H9 (cell line): ENCODE results near the gene CDR2L. TPM values are rescaled to one million over a fixed set of nuclear protein-coding genes. Genes with fewer than 3 reads are reported as not detected.

ENCODE experiments used
- DNase-seq: peaks from one replicate; pipeline ENCODE4 v3.0.0-alpha.2; 2017
- H2AFZ ChIP-seq: one replicate; pipeline ENCODE4 v1.6.1; 2013; ENCODE audit warnings: mild to moderate bottlenecking, low read length, control low read depth, moderate library complexity
- H2AK5ac ChIP-seq: 2 replicates; pipeline ENCODE4 v1.6.1; 2013; ENCODE audit warnings: low read length, control low read depth, mixed read lengths; ENCODE audit not compliant: insufficient read length
- H2BK120ac ChIP-seq: one replicate; pipeline ENCODE4 v1.6.1; 2013; ENCODE audit warnings: low read depth, mild to moderate bottlenecking, low read length, control low read depth, inconsistent platforms; ENCODE audit not compliant: poor library complexity, severe bottlenecking
- H2BK12ac ChIP-seq: 2 replicates; pipeline ENCODE4 v1.6.1; 2013; ENCODE audit warnings: low read length, control low read depth, mixed read lengths, low read depth; ENCODE audit not compliant: insufficient read length
- H2BK15ac ChIP-seq: 2 replicates; pipeline ENCODE4 v1.6.1; 2013; ENCODE audit warnings: low read depth, low read length, control low read depth
- H2BK20ac ChIP-seq: one replicate; pipeline ENCODE4 v1.6.1; 2013; ENCODE audit warnings: low read depth, mild to moderate bottlenecking, low read length, control low read depth, inconsistent platforms; ENCODE audit not compliant: poor library complexity, severe bottlenecking
- H2BK5ac ChIP-seq: 2 replicates; pipeline ENCODE4 v1.6.1; 2013; ENCODE audit warnings: low read length, control low read depth, mixed read lengths; ENCODE audit not compliant: insufficient read length
- H3K14ac ChIP-seq: 2 replicates; pipeline ENCODE4 v1.6.1; 2013; ENCODE audit warnings: low read length, control low read depth; ENCODE audit not compliant: insufficient read depth
- H3K18ac ChIP-seq: 2 replicates; pipeline ENCODE4 v1.6.1; 2013; ENCODE audit warnings: low read depth, mild to moderate bottlenecking, mixed read lengths, low read length, control low read depth; ENCODE audit not compliant: insufficient read length
- H3K23ac ChIP-seq: 2 replicates; pipeline ENCODE4 v1.6.1; 2013; ENCODE audit warnings: low read length, control low read depth, mixed read lengths, low read depth; ENCODE audit not compliant: insufficient read length
- H3K23me2 ChIP-seq: 2 replicates; pipeline ENCODE4 v1.6.1; 2013; ENCODE audit warnings: low read depth, mild to moderate bottlenecking, mixed read lengths, low read length, control low read depth; ENCODE audit not compliant: insufficient read length, poor library complexity, severe bottlenecking
- H3K27ac ChIP-seq: 2 replicates; pipeline ENCODE4 v1.5.1; 2013; ENCODE audit warnings: low read length, control low read depth, mixed read lengths, low read depth; ENCODE audit not compliant: insufficient read length
- H3K27me3 ChIP-seq: 2 replicates; pipeline ENCODE4 v1.6.1; 2013; ENCODE audit warnings: low read length, control low read depth, inconsistent platforms; ENCODE audit not compliant: insufficient read depth
- H3K4ac ChIP-seq: 2 replicates; pipeline ENCODE4 v1.6.1; 2013; ENCODE audit warnings: low read depth, mild to moderate bottlenecking, control low read depth, inconsistent platforms, low read length, moderate library complexity
- H3K4me1 ChIP-seq: 2 replicates; pipeline ENCODE4 v1.6.1; 2013; ENCODE audit warnings: low read length, control low read depth, inconsistent platforms; ENCODE audit not compliant: insufficient read depth
- H3K4me2 ChIP-seq: 2 replicates; pipeline ENCODE4 v1.6.1; 2013; ENCODE audit warnings: low read length, control low read depth, mixed read lengths; ENCODE audit not compliant: insufficient read length, insufficient read depth
- H3K56ac ChIP-seq: 2 replicates; pipeline ENCODE4 v1.6.1; 2013; ENCODE audit warnings: low read depth, mild to moderate bottlenecking, mixed read lengths, low read length, control low read depth; ENCODE audit not compliant: insufficient read length
- H3K79me1 ChIP-seq: 2 replicates; pipeline ENCODE4 v1.6.1; 2013; ENCODE audit warnings: low read depth, mild to moderate bottlenecking, moderate library complexity, low read length, control low read depth, inconsistent platforms; ENCODE audit not compliant: insufficient read depth, poor library complexity, severe bottlenecking
- H3K79me2 ChIP-seq: 2 replicates; pipeline ENCODE4 v1.6.1; 2013; ENCODE audit warnings: low read length, control low read depth, inconsistent platforms; ENCODE audit not compliant: insufficient read depth
- H3K9ac ChIP-seq: 2 replicates; pipeline ENCODE4 v1.6.1; 2013; ENCODE audit warnings: low read length, control low read depth, mixed read lengths; ENCODE audit not compliant: insufficient read length; ENCODE audit errors: extremely low read depth
- H3K9me3 ChIP-seq: one replicate; pipeline ENCODE4 v1.6.1; 2013; ENCODE audit warnings: low read depth, low read length, inconsistent platforms; ENCODE audit not compliant: control insufficient read depth
- H3T11ph ChIP-seq: one replicate; pipeline ENCODE4 v1.6.1; 2013; ENCODE audit warnings: mild to moderate bottlenecking, low read length, control low read depth, inconsistent platforms
- H4K20me1 ChIP-seq: one replicate; pipeline ENCODE4 v1.6.1; 2013; ENCODE audit not compliant: control insufficient read depth, insufficient read length, insufficient read depth
- H4K5ac ChIP-seq: 2 replicates; pipeline ENCODE4 v1.6.1; 2013; ENCODE audit warnings: low read depth, mild to moderate bottlenecking, mixed read lengths, low read length, control low read depth; ENCODE audit not compliant: insufficient read length
- H4K8ac ChIP-seq: replicated peaks from 2 replicates; pipeline ENCODE4 v1.6.1; 2013; ENCODE audit warnings: low read length, control low read depth, mixed read lengths, low read depth; ENCODE audit not compliant: insufficient read length
- H4K91ac ChIP-seq: 2 replicates; pipeline ENCODE4 v1.6.1; 2013; ENCODE audit warnings: low read depth, mild to moderate bottlenecking, moderate library complexity, mixed read lengths, low read length, control low read depth; ENCODE audit not compliant: insufficient read length
- H3K27ac Mint-ChIP-seq, 3 experiments: 2 replicates in 2 of 3; 3 replicates in 1 of 3; pipeline ENCODE4 v1.8.0; 2020 to 2021; ENCODE audit warnings: mixed read lengths in 3 of 3, mild to moderate bottlenecking in 1 of 3, moderate library complexity in 1 of 3
- H3K27me3 Mint-ChIP-seq: 2 replicates; pipeline ENCODE4 v1.8.0; 2021; ENCODE audit warnings: low read depth, mild to moderate bottlenecking, moderate library complexity, mixed read lengths
- H3K36me3 Mint-ChIP-seq, 3 experiments: 2 replicates in 2 of 3; 3 replicates in 1 of 3; pipeline ENCODE4 v1.8.0; 2020 to 2021; ENCODE audit warnings: low read depth in 3 of 3, mixed read lengths in 3 of 3; ENCODE audit not compliant: insufficient read depth in 1 of 3
- H3K4me1 Mint-ChIP-seq, 2 experiments: 2 replicates each; pipeline ENCODE4 v1.8.0; 2020; ENCODE audit warnings: mixed read lengths in 2 of 2
- H3K4me3 Mint-ChIP-seq, 2 experiments: 2 replicates in 1 of 2; 3 replicates in 1 of 2; pipeline ENCODE4 v1.8.0; 2020 to 2021; ENCODE audit warnings: mild to moderate bottlenecking in 2 of 2, mixed read lengths in 2 of 2, moderate library complexity in 1 of 2
- H3K9me3 Mint-ChIP-seq, 2 experiments: 2 replicates in 1 of 2; 3 replicates in 1 of 2; pipeline ENCODE4 v1.8.0; 2020; ENCODE audit warnings: mild to moderate bottlenecking in 2 of 2, mixed read lengths in 2 of 2, moderate library complexity in 1 of 2
- CTCF ChIP-seq: fragments of 200-600 bp; sonication (generic); conservative IDR thresholded peaks from 3 replicates; pipeline ENCODE4 v1.8.0; 2021; ENCODE audit warnings: antibody characterized with exemption, mild to moderate bottlenecking
- WGBS: extraction: QIAGEN DNeasy Blood & Tissue Kit; methylation state at CpG from one replicate; pipeline ENCODE4 v1.1.7; 2013; ENCODE audit warnings: missing lambda C conversion rate, low lambda C conversion rate, mixed read lengths; ENCODE audit not compliant: insufficient read length; ENCODE audit errors: extremely low coverage; 5-methylcytosine and 5-hydroxymethylcytosine counted together
- total RNA-seq: library from RNA; stranded (reverse); gene quantifications from 2 replicates; pipeline ENCODE4 v1.2.1, GENCODE V29; 2021

The CDR2L gene
- total RNA-seq, 1 experiment from 2014 or later = 23.3 TPM

DNA sequence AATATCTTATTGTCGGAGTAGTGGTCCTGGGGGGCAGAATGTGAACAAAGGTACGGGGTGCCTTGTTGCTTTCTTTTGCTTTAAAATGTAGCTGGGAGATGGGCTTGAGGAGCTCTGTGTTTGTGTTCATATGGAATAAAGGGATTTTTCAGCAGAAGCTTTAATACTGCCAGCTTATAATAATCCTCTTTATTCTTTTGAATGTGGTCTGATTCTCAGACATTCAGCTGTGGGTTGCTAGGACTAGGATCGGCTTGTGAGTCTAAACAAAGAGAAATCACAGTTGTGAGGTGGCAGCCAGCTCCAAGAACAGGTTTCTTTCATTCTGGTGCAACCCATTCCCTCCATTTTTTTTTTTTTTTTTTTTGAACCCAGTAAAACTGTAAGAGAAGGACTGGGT, 32.3 kb downstream of the CDR2L start:
- Histone ChIP-seq H4K91ac (no peak overlapping the region), H3K4ac (no peak overlapping the region), H2BK12ac (no peak overlapping the region), H3K4me1 (no peaks in the 10 kb centered on the region), H2BK20ac (no peak overlapping the region), H2BK120ac (no peak overlapping the region), H3K14ac (no peak overlapping the region), H3K4me2 (no peak overlapping the region), H2AFZ (no peak overlapping the region), H2BK15ac (no peak overlapping the region), H3K18ac (no peak overlapping the region), H3K9ac (no peak overlapping the region), H3K9me3 (no peaks in the 10 kb centered on the region), H3K27me3 (no peaks in the 10 kb centered on the region), H4K5ac (no peak overlapping the region), H3T11ph (no peak overlapping the region), H3K23me2 (no peaks in the 10 kb centered on the region), H2AK5ac (no peak overlapping the region), H3K27ac (no peak overlapping the region), H3K79me2 (no peaks in the 10 kb centered on the region), H3K56ac (no peak overlapping the region), H2BK5ac (no peak overlapping the region), H3K23ac (no peak overlapping the region), H4K20me1 (no peaks in the 10 kb centered on the region), H4K8ac (no peak overlapping the region), H3K79me1 (no peaks in the 10 kb centered on the region)
- no peak overlapping the region for H3K27ac Mint-ChIP-seq
- H3K27me3 Mint-ChIP-seq = no peaks in the 10 kb centered on the region
- no peaks in the 10 kb centered on the region for H3K9me3 Mint-ChIP-seq
- no peak for TF ChIP-seq CTCF
- DNase-seq = no peak
- WGBS = no CpG with 5 or more reads among the region's 3 CpGs
- H3K4me1 Mint-ChIP-seq = no peaks in the 10 kb centered on the region
- peaks cover 27 to 49% (median 47%) of the 10 kb centered on the region in 3 experiments; a peak in 6 of 7 replicates for H3K36me3 Mint-ChIP-seq
- H3K4me3 Mint-ChIP-seq = no peak overlapping the region
